HG03442 (cell line): ENCODE results near the gene PSMD6.

Source experiments
- ATAC-seq: cut with Tn5 transposase; IDR thresholded peaks from one replicate; pipeline ENCODE4 v1.9.1; 2021; ENCODE audit warnings: mild to moderate bottlenecking, moderate library complexity; ENCODE audit not compliant: unreplicated experiment

Gene PSMD6

GRCh38 chr3:63961891-63962290 lies 61.4 kb downstream of the PSMD6 start:
- ATAC-seq = peak; percentile 87
